Prostate gland (tissue), 2 donors: Measurements from ENCODE around the gene FAM241A.

Experiments
- POLR2A ChIP-seq: fragments of 450-650 bp; IDR thresholded peaks from one replicate; pipeline ENCODE4 v1.6.1; 2016; ENCODE audit warnings: antibody characterized with exemption, mild to moderate bottlenecking
- TF ChIP-seq, protein P1 (sequence below), 4 experiments: fragments of 200-600 bp in 2 of 4; fragments of 450-650 bp in 2 of 4; sonication (generic) in 2 of 4; IDR thresholded peaks; 1 replicate in 3 of 4; 2 replicates in 1 of 4; pipeline ENCODE4 v1.5.1; 2016 to 2019; ENCODE audit warnings: antibody characterized with exemption in 4 of 4, mild to moderate bottlenecking in 2 of 4, moderate library complexity in 2 of 4

DNA sequence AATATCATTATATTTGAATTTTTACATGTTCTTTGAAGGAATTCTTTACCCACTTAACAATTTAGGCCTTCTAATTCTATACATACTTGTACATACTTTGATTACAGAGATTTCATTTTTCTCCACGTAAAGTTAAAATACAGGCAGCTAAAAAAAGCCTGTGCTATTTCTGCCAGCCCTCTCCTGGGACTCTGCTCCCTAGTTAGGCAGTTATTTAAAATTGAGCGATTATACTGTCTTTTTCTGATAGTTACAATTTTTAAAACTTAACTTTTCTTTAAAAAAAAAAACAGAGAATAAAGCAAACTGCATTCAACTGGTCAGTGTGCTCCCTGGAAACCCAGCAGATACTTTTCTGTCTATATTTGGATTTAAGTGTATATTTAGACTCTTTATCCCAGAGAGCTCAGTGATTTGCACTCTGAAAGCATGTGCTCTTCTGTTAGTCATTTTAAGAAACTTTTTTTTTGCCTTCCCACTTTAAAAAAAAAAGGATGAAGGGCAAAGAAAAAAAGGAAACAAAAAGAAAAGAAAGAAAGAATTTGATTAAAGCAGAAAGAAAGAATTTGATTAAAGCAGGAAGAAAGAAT, 18.1 kb upstream of the FAM241A start:
- no peak for TF ChIP-seq POLR2A
- TF ChIP-seq, protein P1, sequence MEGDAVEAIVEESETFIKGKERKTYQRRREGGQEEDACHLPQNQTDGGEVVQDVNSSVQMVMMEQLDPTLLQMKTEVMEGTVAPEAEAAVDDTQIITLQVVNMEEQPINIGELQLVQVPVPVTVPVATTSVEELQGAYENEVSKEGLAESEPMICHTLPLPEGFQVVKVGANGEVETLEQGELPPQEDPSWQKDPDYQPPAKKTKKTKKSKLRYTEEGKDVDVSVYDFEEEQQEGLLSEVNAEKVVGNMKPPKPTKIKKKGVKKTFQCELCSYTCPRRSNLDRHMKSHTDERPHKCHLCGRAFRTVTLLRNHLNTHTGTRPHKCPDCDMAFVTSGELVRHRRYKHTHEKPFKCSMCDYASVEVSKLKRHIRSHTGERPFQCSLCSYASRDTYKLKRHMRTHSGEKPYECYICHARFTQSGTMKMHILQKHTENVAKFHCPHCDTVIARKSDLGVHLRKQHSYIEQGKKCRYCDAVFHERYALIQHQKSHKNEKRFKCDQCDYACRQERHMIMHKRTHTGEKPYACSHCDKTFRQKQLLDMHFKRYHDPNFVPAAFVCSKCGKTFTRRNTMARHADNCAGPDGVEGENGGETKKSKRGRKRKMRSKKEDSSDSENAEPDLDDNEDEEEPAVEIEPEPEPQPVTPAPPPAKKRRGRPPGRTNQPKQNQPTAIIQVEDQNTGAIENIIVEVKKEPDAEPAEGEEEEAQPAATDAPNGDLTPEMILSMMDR (IDR thresholded peaks at IDR 0.05) = no peak
